ENCODE results near the gene GPLD1.
A peak's percentile ranks its signal among the peaks of the same experiment; 100 is the strongest.
"Not testable (repeated sequence)": the region's sequence is repeated elsewhere in the genome, so short reads cannot be mapped to it uniquely, and the experiment has no call there.

The GPLD1 gene

DNA sequence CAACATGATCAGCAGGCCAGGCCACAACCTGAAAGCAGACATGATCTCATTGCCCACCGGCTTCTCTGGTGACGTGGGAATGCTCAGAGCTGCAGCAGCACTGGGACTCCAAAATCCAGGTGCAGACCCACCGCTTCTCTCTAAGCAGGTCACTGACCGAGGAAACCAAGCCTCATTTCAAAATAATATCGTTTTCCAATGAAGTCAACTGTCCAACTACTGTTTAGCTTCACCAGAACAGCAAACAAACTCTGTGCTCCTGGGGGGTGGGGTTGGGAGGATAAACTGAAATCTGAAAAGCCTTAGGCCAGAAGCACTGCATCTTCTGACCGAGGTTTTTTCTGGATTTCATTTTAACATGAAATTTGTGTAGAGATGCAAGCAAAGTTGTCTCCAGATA lies at the start of gene GPLD1:
Gene GPLD1 (minus strand): TSS at position 109 of the 400 bp plus-strand sequence. CDS start 67 bp downstream, at position 42.
- no peak for DNase-seq

DNA sequence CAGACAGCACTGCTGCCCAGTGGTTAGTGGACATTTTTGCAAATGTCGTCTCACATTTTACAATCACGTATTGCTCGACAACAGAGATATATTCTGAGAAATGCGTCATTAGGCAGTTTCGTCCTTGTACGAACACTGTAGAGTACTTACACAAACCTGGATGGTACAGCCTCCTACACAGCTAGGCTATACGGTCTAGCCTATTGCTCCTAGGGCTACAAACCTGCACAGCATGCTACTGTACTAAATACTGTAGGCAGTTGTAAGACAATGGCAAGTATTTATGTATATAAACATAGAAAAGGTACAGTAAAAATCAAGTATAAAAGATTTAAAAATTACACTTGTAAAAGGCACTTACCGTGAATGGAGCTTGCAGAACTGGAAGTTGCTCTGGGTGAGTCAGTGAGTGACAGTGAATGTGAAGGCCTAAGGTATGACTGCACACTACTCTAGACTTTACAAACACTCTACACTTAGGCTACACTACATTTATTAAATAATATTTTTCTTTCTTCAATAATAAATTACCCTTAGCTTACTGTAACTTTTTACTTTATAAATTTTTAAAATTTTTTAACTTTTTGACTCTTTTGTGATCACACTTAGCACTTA lies 48.5 kb upstream of the GPLD1 start:
- no peak for DNase-seq

DNA sequence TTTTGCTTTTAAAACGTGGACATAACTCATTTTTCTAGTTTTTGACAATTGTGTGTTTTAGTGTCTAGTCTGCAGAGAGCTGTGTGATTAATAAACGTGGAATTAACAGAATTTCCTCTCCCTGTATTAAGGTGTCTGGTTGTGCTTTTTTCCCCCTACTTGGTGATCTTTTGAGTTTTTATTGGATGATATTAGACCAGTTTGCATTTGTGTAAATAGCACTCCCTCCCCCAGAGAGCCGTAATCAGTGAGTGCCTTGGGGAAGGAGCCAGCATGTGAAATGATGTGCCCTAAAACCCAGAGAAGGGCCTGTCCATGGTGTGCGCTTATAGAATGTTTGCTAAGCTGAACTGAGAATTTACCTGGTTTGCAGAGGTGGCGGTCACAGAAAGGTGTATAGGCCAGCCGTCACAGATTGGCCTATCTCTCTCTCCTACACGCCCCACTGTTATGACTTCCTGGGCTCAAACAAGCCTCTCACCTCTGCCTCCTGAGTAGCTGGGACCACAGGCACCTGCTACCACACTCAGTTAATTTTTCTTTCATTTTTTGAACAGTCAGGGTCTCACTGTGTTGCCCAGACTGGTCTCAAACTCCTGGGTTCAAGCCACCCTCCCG lies 47.8 kb upstream of the GPLD1 start:
- no peak for DNase-seq

DNA sequence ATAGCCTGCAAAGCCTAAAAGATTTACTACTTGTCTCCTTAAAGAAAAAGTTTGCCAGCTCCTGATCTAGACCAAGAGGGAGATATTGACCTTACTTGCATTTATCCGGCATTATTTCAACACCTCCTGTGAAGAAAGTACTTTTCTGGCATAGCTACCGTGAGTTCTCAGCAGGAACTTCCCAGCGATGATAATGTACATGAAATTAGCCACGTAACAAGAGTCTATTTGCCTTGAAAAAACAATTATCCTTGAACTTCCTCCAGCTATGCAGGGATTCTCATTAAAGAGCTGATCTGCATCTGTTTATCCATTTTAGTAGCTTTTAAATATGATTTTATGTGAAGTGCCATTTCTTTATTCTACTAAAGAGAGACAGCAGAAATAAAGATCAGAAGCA lies 47.1 kb upstream of the GPLD1 start:
- DNase-seq = peak; percentile 5

GRCh38 chr6:24535210-24535609 lies 45.8 kb upstream of the GPLD1 start:
- DNase-seq = no peak

DNA sequence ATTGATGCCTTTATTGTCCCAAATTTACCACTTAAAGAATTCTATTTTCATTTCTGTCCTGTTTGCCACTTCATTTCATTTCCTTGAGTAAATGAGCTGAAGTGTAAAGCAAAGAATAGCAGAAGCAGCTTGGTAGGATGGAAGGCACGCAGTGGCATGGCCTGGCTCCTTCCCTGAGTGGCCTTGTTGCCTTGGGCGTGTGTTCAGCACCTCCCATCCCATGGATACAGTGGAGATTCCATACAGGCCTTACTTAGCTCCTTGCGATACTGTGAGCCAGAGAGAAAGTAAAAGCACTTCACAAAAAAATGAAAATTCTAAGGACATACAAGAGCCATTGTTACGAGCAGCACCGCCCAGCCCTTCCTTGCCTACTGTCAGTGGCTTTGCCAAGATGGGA lies 45.0 kb upstream of the GPLD1 start:
- no peak for DNase-seq

GRCh38 chr6:24529985-24530384 lies 40.6 kb upstream of the GPLD1 start:
- DNase-seq = no peak

DNA sequence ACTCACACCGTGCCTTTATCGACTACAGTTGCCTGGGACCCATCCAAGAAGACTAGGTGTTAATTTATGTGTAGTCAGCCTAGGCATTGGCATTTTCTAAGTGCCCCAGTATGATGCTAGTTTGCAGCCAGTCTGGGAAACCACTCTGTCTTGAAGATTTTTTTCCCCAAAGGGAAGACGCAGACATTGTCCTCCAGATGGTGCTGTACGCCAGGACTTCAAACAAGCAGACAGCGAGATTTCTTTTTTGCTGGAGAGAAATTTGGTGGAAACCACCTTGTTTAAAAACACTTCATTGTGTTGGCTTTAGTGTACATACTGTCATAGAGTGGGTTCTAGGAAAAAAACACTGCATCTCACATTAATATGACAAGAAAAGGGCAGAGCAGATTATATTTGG lies 35.4 kb upstream of the GPLD1 start:
- DNase-seq = peak; percentile 43

DNA sequence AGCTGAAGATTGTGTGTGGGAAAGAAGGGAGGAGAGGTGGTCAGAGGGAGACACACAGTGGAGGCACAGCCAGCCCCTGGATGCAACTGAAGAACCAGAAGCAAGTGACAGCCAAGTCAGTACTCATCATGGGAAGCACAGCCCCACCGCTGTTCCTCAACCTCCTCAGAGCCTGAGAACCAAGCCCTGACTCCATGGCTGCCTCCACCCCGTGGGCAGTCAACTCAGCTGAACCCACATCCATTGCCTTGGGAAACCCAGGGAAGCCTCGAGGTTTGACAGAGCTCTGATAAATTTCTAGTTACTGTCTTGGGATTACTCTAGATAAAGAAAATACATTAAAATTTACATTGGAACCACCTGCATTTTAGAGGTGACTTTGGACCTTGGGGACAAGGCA lies 35.0 kb upstream of the GPLD1 start:
- no peak for DNase-seq

- peak; percentile 88 for DNase-seq
Measured at GRCh38 chr6:24522228-24523176, 33.1 kb upstream of the GPLD1 start.

DNA sequence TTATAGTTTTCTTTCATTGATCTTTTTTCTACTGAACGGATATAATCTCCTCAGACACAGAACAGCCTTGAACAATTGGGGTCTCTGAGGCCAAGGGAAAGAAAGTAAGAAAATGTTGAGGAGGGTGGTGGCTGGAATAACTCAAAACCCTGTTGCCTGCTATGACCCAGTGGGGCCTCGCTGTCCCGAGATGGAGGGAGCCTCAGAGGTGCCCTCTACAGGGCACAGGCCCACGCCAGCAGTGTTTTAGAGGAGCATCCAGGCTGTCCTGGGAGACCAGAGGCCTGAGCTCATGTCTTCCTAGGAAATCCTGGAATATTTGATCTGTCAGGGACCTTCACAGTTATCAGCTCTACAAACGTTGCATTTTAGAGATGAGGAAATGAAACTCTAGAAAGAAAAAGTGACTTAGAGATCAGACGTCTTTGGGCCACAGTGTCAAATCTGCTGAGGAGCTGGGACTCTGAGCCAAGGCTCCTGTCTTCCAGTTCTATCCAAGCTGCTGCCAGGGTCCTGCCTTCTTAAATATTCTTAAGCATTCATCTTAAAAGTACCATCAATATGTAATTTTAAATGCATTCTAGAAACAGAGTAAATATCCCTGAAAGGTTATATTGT lies 31.7 kb upstream of the GPLD1 start:
- peak; percentile 15 for DNase-seq

DNA sequence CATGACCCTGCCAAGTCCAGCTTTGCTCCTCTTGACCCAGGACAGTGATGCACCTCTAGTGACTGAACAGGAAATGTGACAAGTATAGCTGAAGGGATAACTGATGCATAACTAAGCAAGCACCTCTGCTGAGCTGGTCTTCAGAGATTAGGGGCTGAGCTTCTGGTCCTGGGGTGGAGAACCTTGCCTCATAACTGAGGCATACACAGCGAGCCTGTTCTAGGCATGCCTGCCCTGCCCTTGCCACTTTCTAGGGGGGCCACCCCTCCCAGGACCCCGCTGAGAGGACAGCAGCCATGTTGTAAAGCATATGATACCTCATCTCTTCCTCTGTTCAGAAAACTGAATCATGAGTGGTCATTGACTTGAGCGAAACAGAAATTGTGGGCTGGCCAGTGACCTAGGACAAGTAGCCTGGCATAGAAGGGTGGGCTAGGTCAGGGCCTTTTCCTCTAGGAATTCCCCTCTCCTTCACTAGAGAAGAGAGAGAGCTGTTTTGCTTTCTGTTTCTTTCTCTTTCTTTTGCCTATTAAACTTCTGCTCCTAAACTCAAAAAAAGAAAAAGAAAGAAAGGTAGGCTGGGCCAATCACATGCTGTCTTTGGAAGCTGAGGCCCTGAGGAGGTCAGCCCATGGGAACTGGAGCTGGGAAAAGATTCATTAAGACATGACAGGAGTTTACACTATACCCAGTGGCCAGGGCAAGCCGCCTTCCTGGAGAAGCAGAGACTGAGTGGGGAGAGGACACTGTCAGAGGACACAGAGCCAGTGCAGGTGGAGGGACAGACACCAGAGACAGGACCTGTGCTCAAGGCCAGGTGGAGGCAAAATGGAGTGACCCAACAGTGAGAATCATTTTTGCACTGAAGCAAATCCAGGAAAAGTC lies 28.5 kb upstream of the GPLD1 start:
- DNase-seq = no peak

DNA sequence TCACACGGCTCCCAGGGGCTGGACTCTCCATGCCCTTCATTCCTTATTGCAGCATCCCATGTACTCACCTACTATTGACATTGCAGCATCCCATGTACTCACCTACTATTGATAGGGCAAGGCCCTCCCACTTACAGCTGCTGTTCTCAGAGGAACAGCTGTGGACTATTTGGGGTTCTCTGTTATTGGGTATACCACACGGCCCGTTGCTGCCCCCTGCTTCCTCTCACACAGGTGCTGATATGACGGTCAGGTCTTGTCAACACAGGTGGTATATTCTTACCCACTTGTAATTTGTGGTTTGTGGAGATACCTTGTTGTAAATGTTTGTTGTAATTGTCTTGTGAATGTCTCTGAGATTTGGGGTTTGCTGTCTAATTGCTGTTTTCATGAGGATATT lies 24.2 kb upstream of the GPLD1 start:
- no peak for DNase-seq

GRCh38 chr6:24511976-24512375 lies 22.6 kb upstream of the GPLD1 start:
- not testable (repeated sequence) for DNase-seq

- DNase-seq = no peak
Measured at GRCh38 chr6:24506814-24507520, 17.6 kb upstream of the GPLD1 start.

DNA sequence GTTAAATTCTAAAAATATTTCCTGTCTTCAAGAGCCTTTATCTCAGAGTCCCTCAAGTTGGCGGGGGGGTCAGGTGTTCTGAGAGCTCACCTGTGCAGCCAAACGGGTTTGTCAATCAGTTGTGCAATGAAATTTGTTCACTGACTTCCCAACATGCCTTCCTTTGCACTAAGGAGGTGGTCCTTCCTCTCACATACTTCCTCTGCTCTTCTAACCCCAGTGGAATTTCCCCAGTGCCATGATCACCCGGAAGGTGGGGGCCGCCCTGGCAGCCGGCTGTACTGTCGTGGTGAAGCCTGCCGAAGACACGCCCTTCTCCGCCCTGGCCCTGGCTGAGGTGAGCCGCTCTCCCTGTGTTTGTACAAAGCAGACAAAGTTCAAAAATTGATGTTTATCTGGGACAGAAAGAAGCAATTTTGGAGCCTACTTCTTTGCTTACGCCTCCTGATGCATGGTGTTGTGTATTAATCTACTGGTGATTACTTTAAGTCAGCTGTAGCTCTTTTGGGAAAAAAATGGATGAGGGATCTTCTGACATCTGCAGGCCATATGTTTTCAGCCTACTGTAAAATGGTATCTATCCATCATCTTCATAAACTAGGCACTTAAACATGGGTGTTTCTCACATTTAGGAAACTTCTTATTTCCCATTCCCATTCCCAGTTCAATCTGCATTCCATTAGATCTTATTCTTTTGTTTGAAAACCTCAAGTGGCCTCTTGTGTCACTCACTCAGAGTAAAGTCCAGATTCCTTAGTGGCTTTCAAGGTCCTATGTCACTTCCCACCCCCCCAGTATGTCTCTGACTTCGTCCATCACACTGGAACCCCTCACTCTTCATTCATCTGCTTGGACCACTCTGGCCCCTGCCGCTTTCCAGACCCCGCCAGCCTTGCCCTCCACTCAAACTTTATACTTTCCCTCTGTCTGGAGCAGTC lies 15.5 kb upstream of the GPLD1 start:
- DNase-seq = no peak

DNA sequence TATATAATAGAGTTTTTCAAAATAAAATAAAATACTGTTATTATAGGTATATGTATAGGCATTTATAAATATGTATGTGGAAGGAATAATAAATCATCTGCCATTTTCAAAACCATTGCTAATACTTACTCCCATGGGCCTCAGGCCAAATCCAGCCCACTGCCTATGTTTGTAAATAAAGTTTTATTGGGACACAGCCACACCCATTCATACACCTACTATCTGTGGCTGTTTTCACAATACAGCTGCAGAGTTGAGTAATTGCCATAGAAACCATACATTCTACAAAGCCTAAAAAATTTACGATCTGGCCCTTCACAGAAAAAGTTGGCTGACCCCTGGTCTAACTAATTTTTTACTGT lies 14.9 kb upstream of the GPLD1 start:
- no peak for DNase-seq

DNA sequence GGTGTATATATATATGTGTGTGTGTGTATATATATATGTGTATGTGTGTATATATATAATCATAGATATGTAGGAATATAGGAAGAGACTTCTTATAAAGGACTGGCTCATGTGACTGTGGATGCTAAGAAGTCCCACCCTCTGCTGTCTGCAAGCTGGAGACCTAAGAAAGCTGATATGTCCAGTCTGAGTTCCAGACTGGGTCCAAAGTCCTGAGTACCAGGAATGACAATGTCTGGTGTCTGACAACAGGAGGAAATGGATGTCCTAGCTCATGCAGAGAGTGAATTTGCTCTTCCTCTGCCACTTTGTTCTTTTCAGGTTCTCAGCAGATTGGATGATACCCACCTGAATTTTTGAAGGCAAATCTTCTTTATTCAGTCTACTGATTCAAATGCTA lies 12.5 kb upstream of the GPLD1 start:
- DNase-seq = no peak

DNA sequence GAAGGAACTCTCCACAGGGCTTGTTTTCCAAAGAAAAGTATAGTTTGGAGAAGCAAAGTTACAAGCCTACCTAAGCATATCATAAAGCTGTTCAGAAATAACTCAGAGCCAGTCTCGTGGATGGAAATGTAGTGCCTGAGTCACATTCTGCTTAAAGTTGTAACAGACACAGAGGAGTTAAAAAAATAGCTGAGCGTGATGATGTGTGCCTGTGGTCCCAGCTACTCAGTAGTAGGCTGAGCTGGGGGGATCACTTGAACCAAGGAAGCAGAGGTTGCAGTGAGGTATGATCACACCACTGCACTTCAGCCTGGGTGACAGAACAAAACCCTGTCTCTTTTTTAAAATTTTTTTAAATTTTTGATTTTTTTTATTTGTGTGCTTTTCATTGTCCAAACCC lies 12.0 kb upstream of the GPLD1 start:
- DNase-seq = no peak

DNA sequence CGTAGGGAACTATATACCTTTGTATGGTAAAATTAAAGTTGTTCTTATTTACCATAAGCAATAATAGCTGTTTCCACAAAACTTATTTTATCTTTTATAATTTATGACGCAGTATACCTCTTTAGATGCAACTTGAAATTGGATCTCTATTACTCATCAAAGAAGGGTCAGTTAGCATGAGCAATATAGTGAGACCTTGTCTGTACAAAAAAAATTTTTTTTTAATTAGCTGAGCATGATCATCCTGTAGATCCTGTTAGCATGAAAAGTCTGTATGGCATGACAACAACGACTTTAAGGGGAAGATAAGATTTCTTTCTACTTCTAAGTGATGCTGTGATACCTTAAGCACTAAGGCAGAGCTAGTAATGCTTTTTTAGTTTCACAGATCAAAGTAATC lies 11.3 kb upstream of the GPLD1 start:
- DNase-seq = no peak
